Tongue (tissue), 2 donors: ENCODE measurements around the gene TASP1. TPM values are rescaled to one million over a fixed set of nuclear protein-coding genes. Genes with fewer than 3 reads are reported as not detected.
"Not testable (repeated sequence)": the region's sequence is repeated elsewhere in the genome, so short reads cannot be mapped to it uniquely, and the experiment has no call there.

Source experiments
- DNase-seq: peaks from one replicate; pipeline ENCODE4 v3.0.0-alpha.2; 2015
- total RNA-seq: library from RNA; depleted of rRNA; stranded (reverse); fragments of >200 nt; gene quantifications from one replicate; pipeline ENCODE4 v1.2.3, GENCODE V29; 2014

The TASP1 gene, protein sequence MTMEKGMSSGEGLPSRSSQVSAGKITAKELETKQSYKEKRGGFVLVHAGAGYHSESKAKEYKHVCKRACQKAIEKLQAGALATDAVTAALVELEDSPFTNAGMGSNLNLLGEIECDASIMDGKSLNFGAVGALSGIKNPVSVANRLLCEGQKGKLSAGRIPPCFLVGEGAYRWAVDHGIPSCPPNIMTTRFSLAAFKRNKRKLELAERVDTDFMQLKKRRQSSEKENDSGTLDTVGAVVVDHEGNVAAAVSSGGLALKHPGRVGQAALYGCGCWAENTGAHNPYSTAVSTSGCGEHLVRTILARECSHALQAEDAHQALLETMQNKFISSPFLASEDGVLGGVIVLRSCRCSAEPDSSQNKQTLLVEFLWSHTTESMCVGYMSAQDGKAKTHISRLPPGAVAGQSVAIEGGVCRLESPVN
- 19.5 TPM for total RNA-seq

DNA sequence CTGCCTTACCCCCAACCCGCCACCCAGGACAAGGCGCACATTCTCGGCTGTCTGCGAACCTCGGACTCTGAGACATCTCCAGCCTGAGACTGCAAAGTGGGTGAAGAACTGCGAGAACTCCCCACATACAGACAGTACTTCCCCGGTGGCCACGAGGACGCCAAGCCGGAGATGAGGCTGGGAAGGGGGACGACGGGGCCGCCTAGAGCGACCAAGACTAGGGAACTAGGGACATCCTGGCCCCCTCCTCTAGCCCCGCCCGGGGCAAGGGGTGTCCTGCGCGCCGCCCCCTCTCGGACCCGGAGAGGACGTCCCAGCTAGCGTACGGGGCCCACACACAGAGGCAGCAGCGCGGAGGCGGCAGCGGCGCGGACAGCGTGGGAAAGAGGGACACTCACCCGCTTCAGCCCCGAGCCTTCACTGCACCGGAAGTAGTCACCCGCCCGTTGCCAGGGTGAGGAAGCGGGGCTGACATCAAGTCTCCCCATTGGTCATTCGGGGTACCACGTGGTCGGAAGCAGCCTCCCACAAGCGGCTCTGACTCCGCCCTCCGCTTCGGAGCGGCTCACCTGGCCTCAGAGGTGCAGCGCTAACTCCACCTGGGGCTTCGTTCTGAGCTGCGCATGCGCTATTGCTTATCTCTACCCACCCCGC lies at the start of gene TASP1:
TSS of gene TASP1 (minus strand) at position 437 of the 654 bp plus-strand sequence. CDS start 8,854 bp downstream, outside the sequence.
- peak; percentile 98 for DNase-seq

- DNase-seq: peak; percentile 13
Measured at GRCh38 chr20:13687815-13688214, 49.1 kb upstream of the TASP1 start.

DNA sequence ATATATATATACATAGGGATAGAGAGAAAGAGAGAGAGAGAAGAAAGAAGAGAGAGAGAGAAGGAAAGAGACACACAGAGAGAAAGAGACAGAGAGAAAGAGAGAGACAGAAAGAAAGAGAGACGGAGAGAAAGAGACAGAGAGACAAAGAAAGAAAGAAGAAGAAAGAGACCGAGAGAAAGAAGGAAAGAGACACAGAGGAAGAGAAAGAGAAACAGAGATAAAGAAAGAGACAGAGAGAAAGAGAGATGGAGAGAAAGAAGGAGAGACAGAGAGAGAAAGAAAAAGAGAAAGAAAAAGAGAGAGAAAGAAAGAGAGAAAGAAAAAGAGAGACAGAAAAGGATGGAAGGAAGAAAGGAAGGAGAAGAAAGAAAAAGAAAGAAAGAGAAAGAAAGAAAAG lies 46.9 kb upstream of the TASP1 start:
- DNase-seq: no peak

DNA sequence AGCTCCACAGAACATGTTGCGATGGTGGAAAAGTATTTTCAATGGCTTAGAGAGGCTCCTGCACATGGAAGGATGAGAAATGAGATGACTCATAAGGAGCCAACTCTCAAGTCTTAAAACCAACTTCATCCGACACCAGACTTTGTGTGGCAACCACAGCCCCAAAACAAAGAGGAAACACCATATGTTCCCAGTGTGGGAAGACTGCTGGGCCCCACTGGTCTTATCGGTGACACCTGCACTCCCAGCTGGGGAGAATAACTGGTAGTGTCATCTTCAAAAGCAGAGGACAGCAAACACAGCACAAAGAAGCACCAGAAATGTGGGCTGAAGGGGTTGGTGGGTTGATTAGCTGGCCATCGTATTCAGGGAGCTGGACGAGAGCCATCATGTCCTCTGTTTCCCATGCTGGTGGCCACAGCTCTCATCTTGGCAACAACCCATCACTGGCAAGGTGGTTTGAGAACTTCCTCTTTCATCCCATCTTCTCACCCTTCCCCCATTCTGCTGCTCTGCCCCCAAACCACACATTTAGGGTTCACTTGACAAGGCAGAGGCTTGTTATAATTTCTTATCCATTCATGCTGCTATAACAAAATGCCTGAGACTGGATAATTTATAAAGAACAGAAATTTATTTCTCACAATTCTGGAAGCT lies 46.0 kb upstream of the TASP1 start:
- no peak for DNase-seq

GRCh38 chr20:13683833-13684232 lies 45.1 kb upstream of the TASP1 start:
- DNase-seq: no peak

DNA sequence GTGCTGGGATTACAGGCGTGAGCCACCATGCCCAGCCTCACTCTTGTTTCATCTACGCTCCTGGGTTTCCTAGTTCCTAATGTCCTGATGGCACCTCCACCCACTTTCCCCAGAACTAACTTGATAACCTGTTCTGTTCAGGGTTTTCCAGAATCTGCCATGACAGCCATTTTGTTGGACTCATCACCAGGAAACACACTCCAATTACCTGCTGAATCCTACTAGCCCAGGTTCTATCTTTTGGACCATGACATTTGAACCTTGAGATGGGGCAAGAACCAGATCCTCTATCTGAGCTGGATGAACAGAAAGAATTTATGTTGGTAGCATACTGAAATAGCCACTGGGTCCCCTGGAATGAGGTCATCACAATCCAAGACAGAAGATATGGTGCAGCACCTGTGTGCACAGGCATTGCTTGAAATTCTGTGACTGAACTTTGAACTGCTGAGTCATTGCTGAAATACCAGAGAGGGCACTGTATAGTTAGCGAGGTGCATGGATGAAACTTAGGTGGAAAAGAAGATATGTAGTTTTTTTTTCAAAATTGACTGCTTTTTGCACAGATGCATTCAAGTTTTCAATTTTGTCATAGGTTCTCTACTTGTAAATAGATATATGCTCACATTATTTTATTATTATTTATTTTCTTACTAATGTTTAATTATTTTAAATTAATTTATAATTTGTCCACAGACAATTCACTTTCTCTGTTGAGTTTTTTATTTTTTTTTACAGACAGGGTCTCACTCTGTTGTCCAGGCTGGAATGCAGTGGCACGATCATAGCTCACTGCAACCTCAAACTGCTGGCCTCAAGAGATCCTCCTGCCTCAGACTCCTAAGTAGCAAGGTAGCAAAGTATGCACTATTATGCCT lies 42.8 kb upstream of the TASP1 start:
- no peak for DNase-seq

DNA sequence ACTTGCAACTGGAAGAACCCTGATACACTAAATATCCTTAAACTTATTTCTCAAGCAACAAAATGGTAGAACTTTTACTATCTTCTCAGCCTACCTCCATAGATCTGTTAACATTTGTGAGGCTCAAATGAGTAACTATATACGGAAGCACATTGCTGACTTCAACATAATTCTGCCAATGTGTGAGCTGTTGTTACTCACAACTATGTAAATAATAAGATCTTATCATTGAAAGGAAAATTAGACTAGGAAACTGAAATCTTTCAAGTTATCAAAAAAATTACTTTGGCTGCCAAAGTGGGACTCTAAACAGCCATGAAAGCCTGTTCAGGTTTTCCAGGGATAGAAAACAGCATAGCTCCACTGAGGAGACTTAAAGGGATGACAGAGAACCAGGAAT lies 40.2 kb upstream of the TASP1 start:
- DNase-seq: no peak

GRCh38 chr20:13677241-13677640 lies 38.5 kb upstream of the TASP1 start:
- no peak for DNase-seq

DNA sequence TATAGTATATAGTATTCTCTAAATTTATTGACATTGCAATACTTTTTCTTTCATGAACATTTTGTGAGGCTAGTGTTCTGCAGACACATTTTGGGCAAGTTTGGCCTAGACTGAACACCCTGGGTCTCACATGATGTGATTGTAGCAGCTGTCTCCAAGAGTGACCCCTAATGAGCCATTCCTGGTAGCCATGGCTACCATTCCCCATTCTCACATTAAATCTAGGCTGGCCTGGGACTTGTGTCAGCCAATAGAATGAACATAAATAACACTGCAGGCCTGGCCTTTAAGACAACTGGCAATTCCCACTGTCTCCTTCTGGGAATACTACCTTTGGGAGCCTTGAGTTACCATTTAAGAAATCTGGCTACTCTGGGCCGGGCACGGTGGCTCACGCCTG lies 38.0 kb upstream of the TASP1 start:
- no peak for DNase-seq

- no peak for DNase-seq
Measured at GRCh38 chr20:13672690-13673089, 34.0 kb upstream of the TASP1 start.

DNA sequence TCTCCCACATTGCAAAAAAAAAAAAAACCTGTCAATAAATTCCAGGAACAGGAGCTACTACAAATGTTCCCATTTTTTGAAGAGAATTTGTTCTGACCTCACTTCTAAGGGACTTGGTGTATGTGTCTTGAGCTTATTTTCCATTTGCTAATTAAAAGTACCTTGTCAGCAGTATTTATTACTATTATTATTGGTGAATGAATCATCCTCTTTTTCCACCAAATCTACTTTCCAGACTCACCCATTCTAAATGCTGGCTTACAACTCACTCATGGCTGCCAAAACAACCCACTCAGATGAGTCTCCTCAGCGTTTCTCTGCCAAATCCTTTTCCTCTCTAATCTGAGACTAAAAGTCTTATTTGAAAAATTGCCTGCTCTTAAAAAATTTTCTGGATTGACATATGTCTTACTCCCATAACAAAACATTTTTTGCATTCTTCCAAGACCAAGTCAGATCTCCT lies 33.2 kb upstream of the TASP1 start:
- DNase-seq: peak; percentile 59

DNA sequence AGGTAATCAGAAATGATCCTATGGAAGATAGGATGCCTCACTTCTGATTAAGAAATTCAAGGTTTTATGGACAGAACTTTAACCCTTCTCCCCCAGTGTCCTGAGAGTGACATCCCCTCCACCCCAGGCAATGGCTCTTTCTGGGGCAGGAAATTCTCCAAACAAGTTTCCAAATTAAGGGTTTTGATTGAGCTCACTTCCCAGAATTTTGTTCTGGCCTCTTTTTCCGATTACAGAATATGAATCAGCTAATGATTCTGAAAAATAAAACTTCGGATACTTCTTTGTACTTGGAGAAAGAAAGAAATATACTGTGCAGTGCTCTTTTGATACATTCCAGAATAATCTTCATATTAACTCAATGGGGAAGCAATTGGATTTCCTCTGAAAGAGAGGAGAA lies 32.8 kb upstream of the TASP1 start:
- no peak for DNase-seq

- DNase-seq: no peak
Measured at GRCh38 chr20:13670160-13670559, 31.4 kb upstream of the TASP1 start.

DNA sequence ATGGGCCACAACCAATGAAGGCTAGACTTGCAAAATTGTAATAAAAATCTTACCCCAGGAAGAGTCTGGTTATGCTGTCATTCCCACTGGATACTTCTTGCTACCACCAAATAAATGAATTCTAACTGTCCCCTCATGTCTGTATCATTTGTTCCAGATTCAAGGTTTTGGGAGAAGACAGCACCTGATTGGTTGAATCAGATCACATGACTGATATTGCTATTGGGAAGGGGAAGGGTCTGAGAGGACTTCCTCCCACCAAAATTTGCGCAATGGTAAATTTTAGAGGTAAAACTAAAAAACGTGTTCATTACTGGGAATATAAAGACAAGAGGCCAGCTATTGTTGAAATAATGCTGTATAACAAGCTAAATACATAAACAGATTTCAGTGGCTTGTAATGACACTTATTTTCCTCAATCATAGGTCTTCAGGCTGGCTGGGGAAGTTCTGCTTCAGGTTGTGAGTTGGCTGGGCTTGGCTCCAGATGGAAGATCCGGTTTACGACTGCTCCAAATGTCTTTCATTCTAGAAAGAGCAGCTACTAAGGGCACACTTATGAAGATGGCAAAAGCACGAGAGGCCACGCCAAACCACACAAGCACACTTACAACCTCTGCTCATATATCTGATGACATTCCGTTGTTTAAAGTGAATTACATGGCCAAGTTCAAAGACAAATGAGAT lies 27.1 kb upstream of the TASP1 start:
- DNase-seq: no peak

GRCh38 chr20:13661070-13661685 lies 22.4 kb upstream of the TASP1 start:
- peak; percentile 81 for DNase-seq

DNA sequence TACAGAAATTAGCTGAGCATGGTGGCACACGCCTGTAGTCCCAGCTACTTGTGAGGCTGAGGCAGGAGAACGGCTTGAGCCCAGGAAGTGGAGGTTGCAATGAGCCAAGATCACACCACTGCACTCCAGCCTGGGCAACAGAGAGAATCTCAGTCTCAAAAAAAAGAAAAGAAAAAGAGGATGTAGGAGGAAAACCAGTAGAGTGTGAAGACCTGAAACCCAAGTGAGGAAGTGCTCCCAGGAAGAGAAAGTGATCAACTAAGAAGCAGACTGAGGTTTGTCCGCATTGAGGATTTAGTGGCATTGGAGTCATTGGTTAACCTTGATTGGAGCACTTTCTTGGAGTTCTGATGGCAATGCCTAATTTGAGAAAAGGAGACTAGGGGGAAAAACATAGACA lies 20.6 kb upstream of the TASP1 start:
- DNase-seq: no peak

DNA sequence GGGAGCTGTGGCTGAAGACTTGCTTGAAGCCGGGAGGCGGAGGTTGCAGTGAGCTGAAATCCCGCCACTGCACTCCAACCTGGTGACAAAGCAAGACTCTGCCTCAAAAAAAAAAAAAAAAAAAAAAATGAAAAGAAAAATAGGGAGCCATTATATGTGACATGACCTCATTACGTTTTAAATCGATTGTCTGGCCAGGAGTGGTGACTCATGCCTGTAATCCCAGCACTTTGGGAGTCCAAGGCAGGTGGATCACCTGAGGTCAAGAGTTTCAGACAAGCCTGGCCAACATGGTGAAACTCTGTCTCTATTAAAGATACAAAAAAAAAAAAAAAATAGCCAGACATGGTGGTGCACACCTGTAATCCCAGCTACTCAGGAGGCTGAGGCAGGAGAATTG lies 19.3 kb upstream of the TASP1 start:
- DNase-seq: not testable (repeated sequence)

DNA sequence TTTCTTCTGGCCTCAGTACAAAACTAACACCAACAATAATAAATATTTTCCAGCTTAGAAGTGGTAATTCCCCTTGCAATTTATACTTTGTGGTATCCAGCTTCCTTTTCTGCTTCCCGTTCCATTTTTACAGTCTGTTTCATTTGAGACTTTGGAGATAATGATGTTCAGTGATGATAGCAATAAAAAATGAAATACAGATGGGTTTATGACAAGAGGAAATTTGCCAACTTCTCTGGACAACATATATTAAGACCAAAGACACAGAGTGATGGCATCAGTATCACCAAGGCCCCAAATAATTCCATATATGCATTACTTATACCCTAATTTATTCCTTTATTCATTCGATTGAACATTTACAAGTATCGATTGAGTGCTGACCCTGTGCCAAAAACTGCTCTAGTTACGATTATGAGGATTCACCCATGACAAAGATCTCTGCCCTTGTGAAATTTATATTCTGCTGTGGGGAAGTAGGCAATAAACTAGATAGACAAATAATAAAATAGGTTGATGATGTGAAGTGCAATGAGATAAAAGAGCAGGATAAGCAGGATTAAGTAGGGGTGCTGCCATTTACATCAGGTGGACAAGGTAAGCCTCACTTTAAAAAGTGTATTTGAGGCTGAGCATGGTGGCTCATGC lies 18.1 kb upstream of the TASP1 start:
- no peak for DNase-seq

DNA sequence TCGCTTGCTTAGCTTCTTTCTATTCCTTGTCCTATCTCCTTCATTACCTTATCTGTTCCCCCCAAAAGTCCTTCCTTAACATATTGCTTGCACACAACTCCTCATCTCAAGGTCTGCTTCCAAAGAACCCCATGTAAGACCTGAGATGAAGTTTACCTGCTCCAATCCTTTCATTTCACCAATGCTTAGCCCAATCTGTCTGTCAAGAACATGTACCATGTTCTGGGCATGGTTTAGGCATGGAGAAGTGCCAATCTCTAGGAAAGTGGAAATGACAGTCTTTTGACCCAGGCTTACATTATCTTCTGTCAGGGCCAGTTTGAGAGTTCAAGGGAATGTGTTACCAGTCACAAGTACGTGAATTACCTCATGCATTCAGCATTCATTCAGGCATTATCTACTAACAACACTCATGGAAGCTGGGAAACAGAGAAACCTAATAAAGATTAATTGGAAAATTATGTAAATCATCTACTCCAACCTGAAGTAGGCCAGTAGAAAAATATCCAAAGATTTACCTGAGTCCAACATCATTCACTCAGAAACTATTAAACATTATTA lies 15.8 kb upstream of the TASP1 start:
- no peak for DNase-seq

- no peak for DNase-seq
Measured at GRCh38 chr20:13650474-13650873, 11.7 kb upstream of the TASP1 start.
